Neural cell (in vitro differentiated cells): ENCODE data around the gene NLN. TPM values are rescaled to one million over a fixed set of nuclear protein-coding genes. Genes with fewer than 3 reads are reported as not detected.

Source experiments
- H2AFZ ChIP-seq: fragments of 200-600, 300-800 bp; sonication (generic), shearing (Covaris generic); 2 replicates; pipeline ENCODE4 v1.6.0; 2014; ENCODE audit warnings: low read depth, mild to moderate bottlenecking, antibody characterized with exemption, low read length, moderate library complexity
- H3F3A ChIP-seq: fragments of 200-600 bp; shearing (Covaris generic); 2 replicates; pipeline ENCODE4 v1.6.1; 2016; ENCODE audit warnings: mild to moderate bottlenecking, moderate library complexity, mixed read lengths, antibody characterized with exemption, low read length; ENCODE audit not compliant: insufficient read depth, poor library complexity, severe bottlenecking
- H3K27ac ChIP-seq: fragments of 200-600, 300-800 bp; sonication (generic), shearing (Covaris generic); 2 replicates; pipeline ENCODE4 v1.5.1; 2014; ENCODE audit warnings: mild to moderate bottlenecking, low read length, moderate library complexity
- H3K27me3 ChIP-seq: fragments of 300-800, 200-600 bp; sonication (generic), shearing (Covaris generic); 2 replicates; pipeline ENCODE4 v1.6.0; 2014; ENCODE audit warnings: mild to moderate bottlenecking, low read depth, low read length, moderate library complexity; ENCODE audit not compliant: insufficient read depth
- H3K36me3 ChIP-seq: fragments of 300-800, 200-600 bp; sonication (generic), shearing (Covaris generic); 2 replicates; pipeline ENCODE4 v1.5.1; 2014; ENCODE audit warnings: mild to moderate bottlenecking, antibody characterized with exemption, low read length, moderate library complexity; ENCODE audit not compliant: insufficient read depth
- H3K4me2 ChIP-seq: fragments of 300-800, 200-600 bp; sonication (generic), shearing (Covaris generic); 2 replicates; pipeline ENCODE4 v1.6.0; 2014; ENCODE audit warnings: mild to moderate bottlenecking, low read length
- H3K4me3 ChIP-seq: fragments of 300-800, 200-600 bp; sonication (generic), shearing (Covaris generic); 2 replicates; pipeline ENCODE4 v1.5.1; 2014; ENCODE audit warnings: mild to moderate bottlenecking, low read length, moderate library complexity
- H3K79me2 ChIP-seq: fragments of 200-600 bp; shearing (Covaris generic); replicated peaks from 2 replicates; pipeline ENCODE4 v1.6.0; 2014; ENCODE audit warnings: mild to moderate bottlenecking, low read length, moderate library complexity; ENCODE audit not compliant: insufficient read depth
- H3K9ac ChIP-seq: fragments of 300-800, 200-600 bp; sonication (generic), shearing (Covaris generic); 2 replicates; pipeline ENCODE4 v1.6.1; 2016; ENCODE audit warnings: mild to moderate bottlenecking, low read length, mixed read lengths
- H3K9me2 ChIP-seq: fragments of 200-600 bp; shearing (Covaris generic); 2 replicates; pipeline ENCODE4 v1.6.1; 2016; ENCODE audit warnings: mild to moderate bottlenecking, low read length, mixed read lengths; ENCODE audit not compliant: insufficient read depth
- H3K9me3 ChIP-seq: fragments of 200-600, 300-800 bp; sonication (generic), shearing (Covaris generic); 2 replicates; pipeline ENCODE4 v1.6.1; 2016; ENCODE audit warnings: mild to moderate bottlenecking, mixed run types, low read length, moderate library complexity, mixed read lengths
- H4K20me1 ChIP-seq: fragments of 200-600 bp; shearing (Covaris generic); 2 replicates; pipeline ENCODE4 v1.6.1; 2016; ENCODE audit warnings: mild to moderate bottlenecking, mixed run types; ENCODE audit not compliant: insufficient read depth
- EP300 ChIP-seq: fragments of 450-650 bp; conservative IDR thresholded peaks from 2 replicates; pipeline ENCODE4 v1.6.1; 2014; ENCODE audit warnings: antibody characterized with exemption, mild to moderate bottlenecking, moderate library complexity; ENCODE audit not compliant: poor library complexity, severe bottlenecking
- EZH2 ChIP-seq: fragments of 200-600, 300-800 bp; shearing (Covaris generic), sonication (generic); IDR thresholded peaks from 2 replicates; pipeline ENCODE4 v1.6.1; 2014; ENCODE audit warnings: antibody characterized with exemption, low read length, borderline replicate concordance, mild to moderate bottlenecking; ENCODE audit not compliant: insufficient read depth, poor library complexity, severe bottlenecking
- MXI1 ChIP-seq: fragments of 450-650 bp; conservative IDR thresholded peaks from 2 replicates; pipeline ENCODE4 v1.6.1; 2014; ENCODE audit warnings: antibody characterized with exemption, mild to moderate bottlenecking; ENCODE audit not compliant: poor library complexity, severe bottlenecking
- POLR2AphosphoS5 ChIP-seq: IDR thresholded peaks from 2 replicates; pipeline ENCODE4 v1.6.1; 2012
- RAD21 ChIP-seq: fragments of 450-650 bp; conservative IDR thresholded peaks from 2 replicates; pipeline ENCODE4 v1.6.1; 2014; ENCODE audit warnings: antibody characterized with exemption, mild to moderate bottlenecking, moderate library complexity
- SMC3 ChIP-seq: fragments of 450-650 bp; conservative IDR thresholded peaks from 2 replicates; pipeline ENCODE4 v1.6.1; 2014; ENCODE audit warnings: antibody characterized with exemption, mild to moderate bottlenecking, moderate library complexity; ENCODE audit not compliant: poor library complexity
- TAF1 ChIP-seq: IDR thresholded peaks from 2 replicates; pipeline ENCODE4 v1.6.1; 2012; ENCODE audit warnings: low read depth
- polyA plus RNA-seq: library from polyadenylated mRNA; depleted of rRNA; stranded (reverse); fragments of >200 nt; gene quantifications from 2 replicates; pipeline ENCODE4 v1.2.3, GENCODE V29; 2014
- TF ChIP-seq, protein P1 (sequence below): IDR thresholded peaks from 2 replicates; pipeline ENCODE4 v1.6.1; 2012; ENCODE audit warnings: borderline replicate concordance
- TF ChIP-seq, protein P2 (sequence below): fragments of 450-650 bp; IDR thresholded peaks from 2 replicates; pipeline ENCODE4 v1.5.1; 2014; ENCODE audit warnings: antibody characterized with exemption, mild to moderate bottlenecking, moderate library complexity; ENCODE audit not compliant: poor library complexity, severe bottlenecking

The NLN gene
- polyA plus RNA-seq, 1 donor from 2014 or later, result 18.7 TPM

DNA sequence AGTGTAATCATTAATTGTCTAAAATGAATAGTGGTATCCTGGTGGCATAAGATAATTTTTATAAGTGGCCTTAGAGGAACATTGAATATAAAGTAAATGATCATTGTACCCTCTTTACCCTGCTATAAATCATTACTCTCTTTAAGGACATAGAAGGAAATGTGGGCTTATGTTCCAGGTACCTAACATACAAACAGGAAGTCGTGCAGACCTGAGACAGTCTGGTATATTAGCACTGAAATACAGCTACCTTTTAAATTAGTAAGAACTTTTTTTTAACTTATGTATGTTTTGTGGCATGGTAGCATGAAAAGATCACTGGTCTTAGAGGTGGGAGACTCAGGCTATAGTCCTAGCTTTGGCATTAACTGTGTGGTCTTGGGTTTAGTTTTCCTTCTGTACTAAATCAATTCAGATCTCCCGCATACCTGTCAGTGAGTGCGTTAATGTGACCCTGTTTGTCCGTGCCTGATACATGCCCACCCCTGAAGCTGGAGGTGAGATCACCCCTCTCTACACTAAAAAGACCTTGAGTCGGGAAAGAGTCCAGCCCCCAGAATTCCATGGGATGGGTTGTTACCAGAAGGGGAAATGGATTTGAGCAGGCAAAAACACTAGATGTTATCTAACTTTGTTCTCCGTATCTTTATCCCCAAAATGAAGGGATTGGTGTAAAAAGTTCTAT, 145.0 kb downstream of the NLN start:
- Histone ChIP-seq H3K79me2 (no peaks in the 10 kb centered on the region), H3K27me3 (no peaks in the 10 kb centered on the region), H3K36me3 (no peaks in the 10 kb centered on the region), H4K20me1 (no peaks in the 10 kb centered on the region), H3K4me2 (no peak overlapping the region), H2AFZ (no peak overlapping the region), H3K9me3 (no peaks in the 10 kb centered on the region), H3K4me3 (no peak overlapping the region), H3K27ac (no peak overlapping the region), H3K9ac (no peak overlapping the region), H3K9me2 (no peaks in the 10 kb centered on the region), H3F3A (no peaks in the 10 kb centered on the region)
- TF ChIP-seq RAD21, result no peak
- no peak for TF ChIP-seq TAF1
- TF ChIP-seq POLR2AphosphoS5, result no peak
- TF ChIP-seq EP300, result no peak
- no peak for TF ChIP-seq MXI1
- no peak for TF ChIP-seq SMC3
- TF ChIP-seq, protein P1, sequence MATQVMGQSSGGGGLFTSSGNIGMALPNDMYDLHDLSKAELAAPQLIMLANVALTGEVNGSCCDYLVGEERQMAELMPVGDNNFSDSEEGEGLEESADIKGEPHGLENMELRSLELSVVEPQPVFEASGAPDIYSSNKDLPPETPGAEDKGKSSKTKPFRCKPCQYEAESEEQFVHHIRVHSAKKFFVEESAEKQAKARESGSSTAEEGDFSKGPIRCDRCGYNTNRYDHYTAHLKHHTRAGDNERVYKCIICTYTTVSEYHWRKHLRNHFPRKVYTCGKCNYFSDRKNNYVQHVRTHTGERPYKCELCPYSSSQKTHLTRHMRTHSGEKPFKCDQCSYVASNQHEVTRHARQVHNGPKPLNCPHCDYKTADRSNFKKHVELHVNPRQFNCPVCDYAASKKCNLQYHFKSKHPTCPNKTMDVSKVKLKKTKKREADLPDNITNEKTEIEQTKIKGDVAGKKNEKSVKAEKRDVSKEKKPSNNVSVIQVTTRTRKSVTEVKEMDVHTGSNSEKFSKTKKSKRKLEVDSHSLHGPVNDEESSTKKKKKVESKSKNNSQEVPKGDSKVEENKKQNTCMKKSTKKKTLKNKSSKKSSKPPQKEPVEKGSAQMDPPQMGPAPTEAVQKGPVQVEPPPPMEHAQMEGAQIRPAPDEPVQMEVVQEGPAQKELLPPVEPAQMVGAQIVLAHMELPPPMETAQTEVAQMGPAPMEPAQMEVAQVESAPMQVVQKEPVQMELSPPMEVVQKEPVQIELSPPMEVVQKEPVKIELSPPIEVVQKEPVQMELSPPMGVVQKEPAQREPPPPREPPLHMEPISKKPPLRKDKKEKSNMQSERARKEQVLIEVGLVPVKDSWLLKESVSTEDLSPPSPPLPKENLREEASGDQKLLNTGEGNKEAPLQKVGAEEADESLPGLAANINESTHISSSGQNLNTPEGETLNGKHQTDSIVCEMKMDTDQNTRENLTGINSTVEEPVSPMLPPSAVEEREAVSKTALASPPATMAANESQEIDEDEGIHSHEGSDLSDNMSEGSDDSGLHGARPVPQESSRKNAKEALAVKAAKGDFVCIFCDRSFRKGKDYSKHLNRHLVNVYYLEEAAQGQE, result no peak
- TF ChIP-seq, protein P2, sequence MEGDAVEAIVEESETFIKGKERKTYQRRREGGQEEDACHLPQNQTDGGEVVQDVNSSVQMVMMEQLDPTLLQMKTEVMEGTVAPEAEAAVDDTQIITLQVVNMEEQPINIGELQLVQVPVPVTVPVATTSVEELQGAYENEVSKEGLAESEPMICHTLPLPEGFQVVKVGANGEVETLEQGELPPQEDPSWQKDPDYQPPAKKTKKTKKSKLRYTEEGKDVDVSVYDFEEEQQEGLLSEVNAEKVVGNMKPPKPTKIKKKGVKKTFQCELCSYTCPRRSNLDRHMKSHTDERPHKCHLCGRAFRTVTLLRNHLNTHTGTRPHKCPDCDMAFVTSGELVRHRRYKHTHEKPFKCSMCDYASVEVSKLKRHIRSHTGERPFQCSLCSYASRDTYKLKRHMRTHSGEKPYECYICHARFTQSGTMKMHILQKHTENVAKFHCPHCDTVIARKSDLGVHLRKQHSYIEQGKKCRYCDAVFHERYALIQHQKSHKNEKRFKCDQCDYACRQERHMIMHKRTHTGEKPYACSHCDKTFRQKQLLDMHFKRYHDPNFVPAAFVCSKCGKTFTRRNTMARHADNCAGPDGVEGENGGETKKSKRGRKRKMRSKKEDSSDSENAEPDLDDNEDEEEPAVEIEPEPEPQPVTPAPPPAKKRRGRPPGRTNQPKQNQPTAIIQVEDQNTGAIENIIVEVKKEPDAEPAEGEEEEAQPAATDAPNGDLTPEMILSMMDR, result no peak
- TF ChIP-seq EZH2, result no peak

DNA sequence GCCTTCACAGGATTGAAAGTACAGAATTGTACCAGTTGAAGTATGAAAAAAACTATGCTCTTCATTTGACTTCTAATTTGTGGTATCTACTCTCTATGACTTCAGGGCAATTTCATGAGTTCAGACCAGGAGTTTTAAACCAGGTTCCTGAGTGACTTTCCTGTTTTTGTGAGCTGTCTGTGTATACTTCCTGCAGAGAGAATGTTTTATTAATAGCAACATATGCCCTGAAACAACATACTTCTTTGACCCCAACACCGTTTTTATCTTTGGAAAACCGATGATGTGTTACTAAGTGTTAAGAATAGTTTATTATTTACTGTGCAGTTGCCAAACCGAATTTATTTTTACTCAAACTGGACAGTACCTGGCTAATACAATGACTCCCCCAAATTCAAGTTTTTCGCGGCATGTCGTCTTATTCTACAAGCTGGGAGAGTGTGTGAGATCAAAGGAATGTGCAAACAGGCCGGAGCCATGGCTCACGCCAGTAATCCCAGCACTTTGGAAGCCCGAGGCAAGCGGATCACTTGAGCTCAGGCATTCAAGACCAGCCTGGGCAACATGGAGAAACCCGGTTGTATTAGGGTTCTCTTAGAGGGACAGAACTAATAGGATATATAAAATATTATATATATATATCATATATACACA, 145.7 kb downstream of the NLN start:
- no peaks in the 10 kb centered on the region for H3K27me3 ChIP-seq
- no peaks in the 10 kb centered on the region for H3K9me2 ChIP-seq
- H3K36me3 ChIP-seq, result no peaks in the 10 kb centered on the region
- H4K20me1 ChIP-seq, result no peaks in the 10 kb centered on the region
- no peak overlapping the region for H3K4me2 ChIP-seq
- TF ChIP-seq TAF1 (no peak), MXI1 (no peak), RAD21 (no peak), EP300 (no peak), EZH2 (no peak), POLR2AphosphoS5 (no peak), SMC3 (no peak)
- TF ChIP-seq, protein P1, result no peak
- TF ChIP-seq, protein P2, result no peak
- H3K79me2 ChIP-seq, result no peaks in the 10 kb centered on the region
- H3K27ac ChIP-seq, result no peak overlapping the region
- no peak overlapping the region for H3K4me3 ChIP-seq
- no peak overlapping the region for H2AFZ ChIP-seq
- no peaks in the 10 kb centered on the region for H3K9me3 ChIP-seq
- no peak overlapping the region for H3K9ac ChIP-seq
- H3F3A ChIP-seq, result no peaks in the 10 kb centered on the region
